Mucosa of stomach (tissue), 1 donor: Measurements from ENCODE around the gene SCYGR3.

Experiments
- H3K27me3 ChIP-seq: one replicate; pipeline ENCODE4 v1.7.0; 2013; ENCODE audit warnings: mild to moderate bottlenecking, low read length; ENCODE audit not compliant: control insufficient read depth, insufficient read depth
- H3K36me3 ChIP-seq: one replicate; pipeline ENCODE4 v1.7.0; 2013; ENCODE audit warnings: low read length; ENCODE audit not compliant: control insufficient read depth, insufficient read depth
- H3K4me1 ChIP-seq: one replicate; pipeline ENCODE4 v1.7.0; 2013; ENCODE audit warnings: mild to moderate bottlenecking, low read length; ENCODE audit not compliant: control insufficient read depth, insufficient read depth
- H3K4me3 ChIP-seq: one replicate; pipeline ENCODE4 v1.7.0; 2013; ENCODE audit warnings: low read length
- H3K9ac ChIP-seq: one replicate; pipeline ENCODE4 v1.7.0; 2013; ENCODE audit warnings: mild to moderate bottlenecking, low read length, moderate library complexity
- H3K9me3 ChIP-seq: one replicate; pipeline ENCODE4 v1.7.0; 2013; ENCODE audit warnings: mild to moderate bottlenecking, low read length, moderate library complexity; ENCODE audit not compliant: control insufficient read depth
- donor health status: Pancreatic carcinoma.

Gene SCYGR3, protein sequence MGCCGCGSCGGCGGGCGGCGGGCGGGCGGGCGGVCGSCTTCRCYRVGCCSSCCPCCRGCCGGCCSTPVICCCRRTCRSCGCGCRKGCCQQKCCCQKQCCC

DNA sequence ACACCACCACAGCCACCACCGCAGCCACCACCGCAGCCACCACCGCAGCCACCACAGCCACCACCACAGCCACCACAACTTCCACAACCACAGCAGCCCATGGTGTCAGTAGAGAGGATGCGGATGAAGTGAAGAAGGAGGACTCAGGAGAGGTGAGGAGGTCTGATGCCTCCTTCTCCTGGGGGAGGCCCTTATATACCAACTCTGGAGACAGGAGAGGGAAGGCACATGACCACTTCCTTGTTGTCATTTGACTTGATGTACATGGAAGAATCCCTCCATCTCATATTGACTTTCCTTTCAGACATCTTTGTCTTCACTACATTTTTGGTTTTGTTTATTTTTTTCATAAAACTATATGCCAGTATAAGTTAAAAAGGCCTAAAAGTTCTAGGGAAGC lies at the start of gene SCYGR3:
SCYGR3 (minus strand) TSS at position 101 of the 400 bp plus-strand sequence; CDS start at position 101, 0 bp downstream.
- no peak within 1 kb of the TSS for H3K9ac ChIP-seq

DNA sequence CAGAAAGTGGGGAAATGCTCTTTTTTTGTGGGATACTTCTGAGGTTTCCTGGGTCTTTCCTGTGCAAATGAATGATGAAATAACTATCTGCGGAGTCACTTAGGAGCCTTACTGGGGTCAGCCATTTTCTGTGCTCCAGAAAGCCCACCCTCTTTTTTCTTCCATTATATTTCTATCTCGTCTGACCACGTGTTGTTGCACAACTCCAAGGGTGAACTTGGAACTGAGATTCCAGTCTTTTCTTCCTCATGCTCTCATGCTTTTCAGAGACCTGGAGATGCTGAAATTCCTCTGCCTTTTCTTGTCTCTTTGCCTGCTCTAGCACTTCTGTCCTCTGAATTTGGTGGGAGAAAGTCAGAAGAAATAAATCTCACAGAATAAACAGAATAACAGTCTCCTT lies 47.2 kb upstream of the SCYGR3 start:
- H3K36me3 ChIP-seq: no peaks in the 10 kb centered on the region
- H3K9me3 ChIP-seq: no peaks in the 10 kb centered on the region
- no peak overlapping the region for H3K9ac ChIP-seq
- no peaks in the 10 kb centered on the region for H3K27me3 ChIP-seq
- H3K4me3 ChIP-seq: no peak overlapping the region
- no peaks in the 10 kb centered on the region for H3K4me1 ChIP-seq

More for the DNA sequence above, at the start of gene SCYGR3:
- Histone ChIP-seq H3K9me3 (no peaks in the 10 kb centered on the region), H3K36me3 (no peaks in the 10 kb centered on the region), H3K27me3 (no peaks in the 10 kb centered on the region), H3K4me3 (no peak within 1 kb of the TSS), H3K4me1 (no peaks in the 10 kb centered on the region)

DNA sequence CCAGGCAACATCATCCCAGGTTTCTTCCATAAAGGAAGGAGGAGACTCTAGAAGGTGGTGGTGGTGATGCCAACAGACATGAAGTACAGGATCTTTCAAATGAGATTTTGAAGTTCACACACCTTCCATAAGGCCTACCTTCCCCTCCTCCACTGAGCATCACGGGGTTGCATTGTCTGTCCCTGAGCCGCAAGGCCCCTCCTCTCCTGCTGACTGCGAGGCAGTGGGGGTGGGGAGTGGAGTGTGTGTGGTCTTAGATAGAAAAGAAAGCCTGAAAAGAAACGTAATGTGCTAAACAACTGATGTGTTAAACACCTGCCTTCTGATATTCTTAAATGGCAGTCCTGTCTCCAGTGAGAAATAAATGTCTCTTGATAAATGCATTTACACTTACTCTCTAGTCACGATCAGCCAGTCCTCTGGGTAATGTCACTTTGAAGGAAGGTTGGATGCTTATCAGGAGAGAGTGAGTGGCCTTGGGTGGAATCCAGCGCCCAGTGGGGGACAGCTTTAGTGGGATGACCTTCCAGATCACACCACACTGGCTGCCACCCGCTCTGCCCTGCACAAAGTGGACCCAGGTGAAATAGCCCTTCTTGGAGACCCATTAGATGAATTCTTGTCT lies 46.5 kb upstream of the SCYGR3 start:
- no peak overlapping the region for H3K4me3 ChIP-seq
- H3K4me1 ChIP-seq: no peaks in the 10 kb centered on the region
- no peak overlapping the region for H3K9ac ChIP-seq
- no peaks in the 10 kb centered on the region for H3K27me3 ChIP-seq
- no peaks in the 10 kb centered on the region for H3K9me3 ChIP-seq
- H3K36me3 ChIP-seq: no peaks in the 10 kb centered on the region

DNA sequence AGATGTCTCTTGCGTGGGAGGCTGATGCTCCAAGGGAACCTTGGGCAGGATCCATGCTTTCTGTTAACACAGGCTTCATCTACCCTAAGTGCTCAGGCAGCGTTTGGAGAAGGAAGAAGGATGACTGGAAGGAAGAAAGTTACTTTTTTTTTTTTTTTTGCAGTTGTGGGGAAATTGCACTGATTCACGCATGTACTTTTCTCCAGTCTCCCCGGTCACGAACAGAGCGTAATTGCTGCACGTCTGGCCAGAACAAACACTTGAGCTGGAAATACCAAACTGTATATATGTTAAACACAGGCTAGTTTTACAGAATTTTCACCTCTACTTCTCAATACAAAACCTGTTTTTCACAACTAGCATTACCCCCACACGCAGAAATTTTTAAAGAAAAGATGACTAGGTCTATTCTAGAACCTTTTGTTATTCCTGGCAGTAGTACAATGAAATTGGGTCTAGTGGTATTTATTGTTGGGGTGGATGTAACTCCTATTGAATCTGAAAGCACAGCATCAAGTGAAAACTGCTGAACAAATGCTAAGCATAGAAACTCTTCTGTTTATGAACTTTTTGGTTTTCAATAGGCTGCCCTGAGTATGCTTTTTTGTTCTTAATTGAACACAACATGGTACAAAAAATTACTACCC lies 42.7 kb upstream of the SCYGR3 start:
- no peak overlapping the region for H3K4me3 ChIP-seq
- no peaks in the 10 kb centered on the region for H3K36me3 ChIP-seq
- no peaks in the 10 kb centered on the region for H3K9me3 ChIP-seq
- no peaks in the 10 kb centered on the region for H3K4me1 ChIP-seq
- no peaks in the 10 kb centered on the region for H3K27me3 ChIP-seq
- no peak overlapping the region for H3K9ac ChIP-seq

DNA sequence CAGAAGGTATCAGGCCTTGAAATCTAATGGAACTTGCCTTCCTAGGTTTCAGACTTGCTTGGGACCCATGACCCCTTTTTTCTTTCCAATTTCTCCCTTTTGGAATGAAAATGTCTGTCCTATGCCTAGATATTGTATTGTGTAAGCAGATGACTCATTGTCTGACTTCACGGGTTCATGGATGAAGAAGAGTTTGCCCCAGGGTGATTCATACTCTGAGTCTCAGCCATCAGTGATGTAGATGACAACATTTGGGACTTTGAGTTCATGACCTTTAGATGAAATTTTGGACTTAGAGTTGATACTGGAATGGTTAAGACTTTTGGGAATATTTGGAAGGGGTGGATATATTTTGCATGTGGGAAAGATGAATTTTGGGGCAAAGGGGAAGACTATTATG lies 40.8 kb upstream of the SCYGR3 start:
- Histone ChIP-seq H3K9me3 (no peaks in the 10 kb centered on the region), H3K4me3 (no peak overlapping the region), H3K9ac (no peak overlapping the region), H3K4me1 (no peaks in the 10 kb centered on the region), H3K27me3 (no peaks in the 10 kb centered on the region), H3K36me3 (no peaks in the 10 kb centered on the region)

DNA sequence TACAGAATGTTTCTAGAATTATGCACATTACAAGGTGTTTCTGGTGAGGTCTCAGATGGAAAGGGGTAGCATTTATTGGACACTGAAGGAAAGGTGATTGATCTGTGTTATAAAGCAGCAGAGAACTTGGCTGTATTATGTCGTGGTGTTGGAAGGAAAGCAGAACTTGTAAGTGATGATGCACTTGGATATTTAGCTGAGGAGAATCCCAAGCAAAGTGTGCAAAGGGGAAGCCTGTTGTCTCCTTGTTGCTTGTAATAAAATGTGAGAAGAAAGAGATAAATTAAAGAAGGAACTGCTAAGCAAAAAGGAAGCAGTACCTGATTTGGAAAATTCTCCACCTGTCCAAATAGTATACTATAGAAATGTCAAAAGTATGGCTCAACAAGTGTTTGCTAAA lies 39.8 kb upstream of the SCYGR3 start:
- Histone ChIP-seq H3K4me1 (no peaks in the 10 kb centered on the region), H3K27me3 (no peaks in the 10 kb centered on the region), H3K36me3 (no peaks in the 10 kb centered on the region), H3K9me3 (no peaks in the 10 kb centered on the region), H3K4me3 (no peak overlapping the region), H3K9ac (no peak overlapping the region)

DNA sequence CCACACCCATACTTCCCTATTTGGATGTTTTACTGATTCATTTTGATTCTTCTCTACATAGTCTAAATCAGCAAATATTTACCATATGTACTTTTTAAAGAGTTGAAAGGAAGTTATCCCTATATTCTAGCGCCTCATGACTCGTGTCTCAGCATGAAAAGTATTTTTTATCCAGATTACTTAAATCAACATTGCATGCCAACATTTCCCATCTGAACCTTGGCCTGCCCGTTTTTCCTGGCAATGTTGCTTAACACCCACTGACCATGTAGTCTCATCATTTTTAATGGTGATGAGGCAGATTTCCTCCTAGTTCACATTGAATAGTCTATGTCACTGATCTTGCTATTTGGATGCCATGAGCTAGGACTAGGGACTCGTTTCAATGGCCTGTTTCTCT lies 38.8 kb upstream of the SCYGR3 start:
- Histone ChIP-seq H3K9me3 (no peaks in the 10 kb centered on the region), H3K4me3 (no peak overlapping the region), H3K4me1 (no peaks in the 10 kb centered on the region), H3K9ac (no peak overlapping the region), H3K36me3 (no peaks in the 10 kb centered on the region), H3K27me3 (no peaks in the 10 kb centered on the region)

DNA sequence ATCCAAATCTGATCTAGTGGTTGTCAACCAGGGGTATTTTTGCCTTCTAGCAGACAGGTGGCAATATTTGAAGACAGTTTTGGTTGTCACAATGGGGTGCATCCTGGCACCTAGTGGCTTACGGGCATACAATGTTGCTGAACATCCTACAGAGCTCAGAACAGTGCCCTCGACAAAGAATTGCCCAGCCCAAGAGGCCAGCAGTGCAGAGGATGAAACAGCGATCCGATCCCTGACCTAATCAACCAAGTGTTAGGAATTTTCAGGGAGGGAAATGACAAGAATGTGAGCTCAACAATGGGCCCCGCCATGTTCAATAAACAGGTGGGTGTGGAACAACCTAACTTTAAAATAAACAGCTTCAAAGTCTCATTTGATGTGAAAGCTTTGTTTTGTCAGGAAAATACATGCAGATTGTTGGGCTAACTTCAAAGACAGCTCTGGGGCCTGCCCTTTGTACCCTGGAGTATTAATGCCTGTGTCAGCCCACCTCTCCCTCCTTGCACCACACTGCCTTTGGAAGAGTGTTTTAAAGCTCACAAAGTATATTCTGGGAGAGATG lies 29.4 kb upstream of the SCYGR3 start:
- Histone ChIP-seq H3K36me3 (no peaks in the 10 kb centered on the region), H3K9ac (no peak overlapping the region), H3K4me1 (no peaks in the 10 kb centered on the region), H3K4me3 (no peak overlapping the region), H3K9me3 (no peaks in the 10 kb centered on the region), H3K27me3 (no peaks in the 10 kb centered on the region)

DNA sequence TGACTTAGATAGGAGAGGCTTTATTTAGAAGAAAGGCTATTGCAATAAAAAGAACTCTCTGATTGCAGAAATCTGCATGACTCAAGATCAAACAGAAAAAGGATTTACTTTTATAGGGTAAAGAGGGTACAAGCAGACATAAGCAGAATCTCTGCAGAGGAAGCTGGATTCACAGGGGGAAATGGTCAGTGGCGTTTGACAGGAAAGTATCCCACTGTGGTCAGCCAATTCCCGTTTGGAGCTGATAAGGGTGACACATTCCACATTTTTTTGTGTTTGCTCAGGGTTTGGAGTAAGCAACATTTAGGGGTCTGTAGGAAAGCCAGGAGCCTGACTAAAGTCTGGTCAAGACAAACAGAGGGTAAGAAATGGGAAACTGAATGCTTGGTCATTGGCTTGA lies 28.0 kb upstream of the SCYGR3 start:
- no peaks in the 10 kb centered on the region for H3K27me3 ChIP-seq
- H3K9me3 ChIP-seq: no peaks in the 10 kb centered on the region
- H3K36me3 ChIP-seq: no peaks in the 10 kb centered on the region
- H3K4me3 ChIP-seq: no peak overlapping the region
- no peak overlapping the region for H3K9ac ChIP-seq
- H3K4me1 ChIP-seq: no peaks in the 10 kb centered on the region

DNA sequence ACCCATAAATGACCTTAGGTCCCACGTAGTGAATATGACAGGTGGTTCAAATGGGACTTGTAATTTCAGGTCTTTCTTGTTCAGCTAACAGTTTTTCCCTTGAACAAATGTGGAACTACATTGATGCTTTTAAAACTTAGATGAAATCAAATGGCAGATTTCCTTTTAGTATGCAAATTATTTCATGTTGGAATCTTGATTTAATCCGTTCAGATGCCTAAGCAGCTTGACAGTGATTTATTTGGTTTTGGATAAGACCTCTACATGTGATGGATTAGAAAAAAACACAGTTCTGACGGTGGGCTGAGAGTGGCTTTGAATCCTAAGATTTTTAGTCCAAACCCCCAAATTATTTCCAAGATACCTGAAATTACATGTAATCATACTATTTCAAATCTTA lies 19.6 kb upstream of the SCYGR3 start:
- no peaks in the 10 kb centered on the region for H3K9me3 ChIP-seq

DNA sequence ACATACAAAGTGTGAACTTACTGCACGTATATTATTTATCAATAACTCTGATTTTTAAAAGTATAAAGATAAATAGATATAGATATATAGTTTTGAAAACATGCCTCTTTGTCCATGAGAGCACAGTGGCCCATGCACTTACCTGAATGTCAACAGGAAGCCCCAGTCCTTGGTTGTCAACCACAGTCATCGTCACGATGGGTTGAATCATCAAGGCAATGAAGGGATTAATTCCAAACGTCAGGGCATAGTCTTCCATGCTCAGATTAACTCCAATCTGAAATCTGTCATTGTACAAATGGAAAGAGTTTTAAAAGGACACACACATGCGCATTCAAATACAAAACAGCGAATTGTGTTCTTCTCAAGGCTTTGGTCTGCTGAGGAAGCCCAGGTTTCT lies 18.2 kb upstream of the SCYGR3 start:
- Histone ChIP-seq H3K4me1 (no peaks in the 10 kb centered on the region), H3K4me3 (no peak overlapping the region), H3K9ac (no peak overlapping the region), H3K9me3 (no peaks in the 10 kb centered on the region), H3K36me3 (no peaks in the 10 kb centered on the region), H3K27me3 (peaks cover 4% of the 10 kb centered on the region)

More for the DNA sequence above, 19.6 kb upstream of the SCYGR3 start:
- Histone ChIP-seq H3K36me3 (no peaks in the 10 kb centered on the region), H3K27me3 (peaks cover 1% of the 10 kb centered on the region), H3K9ac (no peak overlapping the region), H3K4me1 (no peaks in the 10 kb centered on the region), H3K4me3 (no peak overlapping the region)

DNA sequence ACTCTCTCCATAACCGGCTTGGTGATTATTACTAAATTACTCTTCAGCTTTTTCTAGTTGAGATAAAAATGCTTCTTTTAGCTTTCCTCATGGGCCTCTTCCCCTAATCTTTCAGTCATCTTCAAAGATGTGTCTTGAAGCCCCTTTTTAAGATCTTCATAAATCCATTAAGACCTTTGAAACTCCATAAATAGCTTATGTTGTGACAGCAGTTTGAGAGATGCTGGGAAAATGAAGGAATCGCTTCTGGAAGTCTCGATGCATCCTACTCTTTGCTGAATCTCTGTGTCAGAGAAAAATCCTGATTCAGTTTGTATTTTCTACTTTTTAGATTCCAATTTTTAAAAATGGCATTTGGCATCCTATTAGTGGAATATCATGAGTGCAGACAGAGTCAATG lies 15.7 kb upstream of the SCYGR3 start:
- Histone ChIP-seq H3K4me3 (no peak overlapping the region), H3K36me3 (no peaks in the 10 kb centered on the region), H3K9ac (no peak overlapping the region), H3K9me3 (no peaks in the 10 kb centered on the region), H3K4me1 (no peaks in the 10 kb centered on the region), H3K27me3 (peaks cover 4% of the 10 kb centered on the region)
